Keratinocyte (primary cell): ENCODE measurements around the gene DCLK1. TPM values are rescaled to one million over a fixed set of nuclear protein-coding genes. Genes with fewer than 3 reads are reported as not detected.

Experiments used
- DNase-seq: peaks from one replicate; pipeline ENCODE4 v3.0.0-alpha.2; 2011; ENCODE audit warnings: low read depth, missing footprints, low spot score
- FAIRE-seq: peaks from 2 replicates; lab custom pipeline; 2011; peaks lifted over from hg19 to GRCh38; lab: Jason Lieb, UNC
- H2AFZ ChIP-seq: 2 replicates; pipeline ENCODE4 v1.6.0; 2012; ENCODE audit warnings: low read length, control low read depth, inconsistent platforms; ENCODE audit not compliant: control insufficient read depth
- H3K27ac ChIP-seq: 2 replicates; pipeline ENCODE4 v1.5.1; 2011; ENCODE audit warnings: low read length; ENCODE audit not compliant: control insufficient read depth, insufficient read depth
- H3K27me3 ChIP-seq: 3 replicates; pipeline ENCODE4 v1.6.0; 2011; ENCODE audit warnings: low read length; ENCODE audit not compliant: control insufficient read depth, insufficient read depth; ENCODE audit errors: extremely low read depth
- H3K36me3 ChIP-seq, 2 experiments: 2 replicates in 1 of 2; 3 replicates in 1 of 2; pipeline ENCODE4 v1.5.1; 2011; ENCODE audit warnings: low read length in 2 of 2, mild to moderate bottlenecking in 1 of 2; ENCODE audit not compliant: control insufficient read depth in 2 of 2, insufficient read depth in 2 of 2; ENCODE audit errors: extremely low read depth in 1 of 2
- H3K4me1 ChIP-seq: 3 replicates; pipeline ENCODE4 v1.5.1; 2011; ENCODE audit warnings: low read length; ENCODE audit not compliant: control insufficient read depth, insufficient read depth; ENCODE audit errors: extremely low read depth
- H3K4me2 ChIP-seq: 3 replicates; pipeline ENCODE4 v1.6.0; 2011; ENCODE audit warnings: low read depth, low read length; ENCODE audit not compliant: control insufficient read depth, insufficient read depth; ENCODE audit errors: extremely low read depth
- H3K4me3 ChIP-seq, 3 experiments: fragments of 200-600 bp in 1 of 3; sonication (generic) in 1 of 3; 2 replicates in 2 of 3; 3 replicates in 1 of 3; pipeline ENCODE4 v1.5.1; 2011 to 2016; ENCODE audit warnings: low read length in 3 of 3, mild to moderate bottlenecking in 3 of 3, control low read depth in 2 of 3, inconsistent platforms in 1 of 3, low read depth in 1 of 3, mixed read lengths in 1 of 3, mixed run types in 1 of 3, moderate library complexity in 1 of 3; ENCODE audit not compliant: control insufficient read depth in 2 of 3, insufficient read depth in 2 of 3; ENCODE audit errors: extremely low read depth in 1 of 3
- H3K79me2 ChIP-seq: 2 replicates; pipeline ENCODE4 v1.6.0; 2012; ENCODE audit warnings: low read length; ENCODE audit not compliant: control insufficient read depth, insufficient read depth
- H3K9ac ChIP-seq: 3 replicates; pipeline ENCODE4 v1.6.0; 2011; ENCODE audit warnings: low read length; ENCODE audit not compliant: control insufficient read depth, insufficient read depth; ENCODE audit errors: extremely low read depth
- H3K9me1 ChIP-seq: 3 replicates; pipeline ENCODE4 v1.6.0; 2011; ENCODE audit warnings: low read length; ENCODE audit not compliant: control insufficient read depth, insufficient read depth; ENCODE audit errors: extremely low read depth
- H3K9me3 ChIP-seq: 2 replicates; pipeline ENCODE4 v1.5.1; 2012; ENCODE audit warnings: low read depth, low read length; ENCODE audit not compliant: control insufficient read depth
- H4K20me1 ChIP-seq: 3 replicates; pipeline ENCODE4 v1.6.0; 2011; ENCODE audit warnings: low read length; ENCODE audit not compliant: control insufficient read depth, insufficient read depth; ENCODE audit errors: extremely low read depth
- EZH2 ChIP-seq: IDR thresholded peaks from one replicate; pipeline ENCODE4 v1.6.1; 2012; ENCODE audit warnings: inconsistent platforms, mild to moderate bottlenecking, low read length, moderate library complexity
- dilution Hi-C: fragments of 300-500 bp; cut with MboI; formaldehyde crosslinking; loops from one replicate; pipeline ENCODE4 v1.7.0; 2020; ENCODE audit warnings: low sequenced_read_pairs; ENCODE audit not compliant: extremely low pct_ligation_motif_present
- polyA plus RNA-seq, 5 experiments: library from polyadenylated mRNA; depleted of rRNA in 3 of 5; stranded (reverse) in 3 of 5; stranded (forward) in 1 of 5; unstranded in 1 of 5; fragments of >200 nt; gene quantifications; 1 replicate in 1 of 5; 2 replicates in 3 of 5; 3 replicates in 1 of 5; pipeline versions ENCODE4 v1.2.1 to v1.2.3, GENCODE V29; 2011 to 2012; ENCODE audit warnings: missing spikeins in 2 of 5, low read depth in 1 of 5, low replicate concordance in 1 of 5
- TF ChIP-seq, protein P1 (sequence below), 3 experiments: IDR thresholded peaks in 1 of 3; conservative IDR thresholded peaks in 1 of 3; optimal IDR thresholded peaks in 1 of 3; 2 replicates in 2 of 3; 3 replicates in 1 of 3; pipeline versions ENCODE3 to v1.5.1; 2011; ENCODE audit warnings: low read length in 3 of 3, mild to moderate bottlenecking in 3 of 3, moderate library complexity in 2 of 3, control low read depth in 1 of 3, inconsistent platforms in 1 of 3; ENCODE audit not compliant: insufficient read depth in 2 of 3; ENCODE audit errors: extremely low read depth in 1 of 3

Gene DCLK1
- polyA plus RNA-seq, 1 donor (not counting 4 experiments of a cell fraction or from before 2014, with no cell fraction given) = 0.04 TPM

DNA sequence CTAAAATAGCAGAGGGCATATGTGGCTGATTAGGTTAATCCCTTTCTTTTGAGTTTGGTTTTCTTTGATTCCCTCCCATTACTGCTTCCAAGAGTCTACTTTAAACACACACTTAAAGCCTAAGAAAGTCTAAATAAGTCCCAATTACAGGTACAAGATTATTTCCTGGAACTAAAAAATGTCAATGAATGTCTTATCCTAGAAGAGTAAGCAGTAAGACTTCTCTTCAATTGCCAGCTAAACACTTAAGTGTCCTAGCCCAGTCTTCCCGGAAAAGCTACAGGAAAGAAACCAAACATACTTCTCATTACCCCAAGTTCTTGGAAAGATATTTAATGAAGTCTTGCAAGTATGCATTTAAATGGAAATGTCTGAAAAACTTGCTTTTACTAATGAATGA, 233.1 kb downstream of the DCLK1 start:
- H3K9me3 ChIP-seq = no peaks in the 10 kb centered on the region
- no peaks in the 10 kb centered on the region for H4K20me1 ChIP-seq
- no peak overlapping the region for H3K9ac ChIP-seq
- no peak overlapping the region for H3K27ac ChIP-seq
- no peak for DNase-seq
- H2AFZ ChIP-seq = no peak overlapping the region
- dilution Hi-C loops = no loop called here
- no peaks in the 10 kb centered on the region for H3K79me2 ChIP-seq
- H3K36me3 ChIP-seq = no peaks in the 10 kb centered on the region
- H3K9me1 ChIP-seq = no peaks in the 10 kb centered on the region
- H3K4me1 ChIP-seq = no peaks in the 10 kb centered on the region
- H3K27me3 ChIP-seq = no peaks in the 10 kb centered on the region
- FAIRE-seq = no peak
- H3K4me2 ChIP-seq = no peak overlapping the region
- no peak for TF ChIP-seq EZH2
- TF ChIP-seq, protein P1, sequence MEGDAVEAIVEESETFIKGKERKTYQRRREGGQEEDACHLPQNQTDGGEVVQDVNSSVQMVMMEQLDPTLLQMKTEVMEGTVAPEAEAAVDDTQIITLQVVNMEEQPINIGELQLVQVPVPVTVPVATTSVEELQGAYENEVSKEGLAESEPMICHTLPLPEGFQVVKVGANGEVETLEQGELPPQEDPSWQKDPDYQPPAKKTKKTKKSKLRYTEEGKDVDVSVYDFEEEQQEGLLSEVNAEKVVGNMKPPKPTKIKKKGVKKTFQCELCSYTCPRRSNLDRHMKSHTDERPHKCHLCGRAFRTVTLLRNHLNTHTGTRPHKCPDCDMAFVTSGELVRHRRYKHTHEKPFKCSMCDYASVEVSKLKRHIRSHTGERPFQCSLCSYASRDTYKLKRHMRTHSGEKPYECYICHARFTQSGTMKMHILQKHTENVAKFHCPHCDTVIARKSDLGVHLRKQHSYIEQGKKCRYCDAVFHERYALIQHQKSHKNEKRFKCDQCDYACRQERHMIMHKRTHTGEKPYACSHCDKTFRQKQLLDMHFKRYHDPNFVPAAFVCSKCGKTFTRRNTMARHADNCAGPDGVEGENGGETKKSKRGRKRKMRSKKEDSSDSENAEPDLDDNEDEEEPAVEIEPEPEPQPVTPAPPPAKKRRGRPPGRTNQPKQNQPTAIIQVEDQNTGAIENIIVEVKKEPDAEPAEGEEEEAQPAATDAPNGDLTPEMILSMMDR (optimal IDR thresholded peaks at IDR 0.05 in 1 of 3, IDR thresholded peaks at IDR 0.05 in 1 of 3, conservative IDR thresholded peaks at IDR 0.05 in 1 of 3; ENCODE audit: extremely low read depth in 1 of 3, insufficient read depth in 2 of 3, low read length in 3 of 3) = no peak
- no peak overlapping the region for H3K4me3 ChIP-seq

DNA sequence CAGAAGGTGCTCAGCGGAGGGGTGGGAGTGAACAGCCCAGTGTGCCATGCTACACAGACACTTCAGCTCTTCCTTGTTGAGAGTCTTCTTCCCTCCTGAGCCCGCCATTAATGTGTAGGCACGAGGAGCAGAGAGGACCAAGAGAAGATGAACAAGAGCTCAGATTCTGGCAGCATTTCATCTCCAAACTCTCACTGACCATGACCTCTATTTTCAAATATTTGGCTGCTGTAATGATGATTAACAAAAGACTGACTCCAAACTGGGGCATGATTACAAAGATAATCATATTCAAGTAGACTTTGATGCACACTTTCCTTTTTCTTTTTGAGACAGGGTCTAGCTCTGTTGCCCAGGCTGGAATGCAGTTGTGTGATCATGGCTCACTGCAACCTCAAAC, 236.5 kb downstream of the DCLK1 start:
- H3K79me2 ChIP-seq = no peaks in the 10 kb centered on the region
- no peaks in the 10 kb centered on the region for H3K36me3 ChIP-seq
- H3K27ac ChIP-seq = no peak overlapping the region
- peaks cover 12% of the 10 kb centered on the region for H3K4me1 ChIP-seq
- H3K4me2 ChIP-seq = no peak overlapping the region
- no peaks in the 10 kb centered on the region for H3K27me3 ChIP-seq
- no peaks in the 10 kb centered on the region for H4K20me1 ChIP-seq
- H3K9me3 ChIP-seq = no peaks in the 10 kb centered on the region
- no peak overlapping the region for H3K9ac ChIP-seq
- FAIRE-seq (no peak), DNase-seq (no peak)
- H3K4me3 ChIP-seq = no peak overlapping the region
- H2AFZ ChIP-seq = no peak overlapping the region
- dilution Hi-C loops = no loop called here
- no peak for TF ChIP-seq EZH2
- TF ChIP-seq, protein P1 (optimal IDR thresholded peaks at IDR 0.05 in 1 of 3, IDR thresholded peaks at IDR 0.05 in 1 of 3, conservative IDR thresholded peaks at IDR 0.05 in 1 of 3; ENCODE audit: extremely low read depth in 1 of 3, insufficient read depth in 2 of 3, low read length in 3 of 3) = no peak
- no peaks in the 10 kb centered on the region for H3K9me1 ChIP-seq
